Naive thymus-derived CD8-positive, alpha-beta T cell (primary cell): ENCODE results near the gene SIX2. TPM values are rescaled to one million over a fixed set of nuclear protein-coding genes. Genes with fewer than 3 reads are reported as not detected.

Source experiments
- ATAC-seq, 2 donors: fragments of 150-1000 bp; cut with Tn5 transposase in 1 of 2; sonication (Bioruptor Pico), chemical (Tn5 transposase) in 1 of 2; 1 replicate in 1 of 2; 2 replicates in 1 of 2; pipeline ENCODE4 v1.10.0; 2021; ENCODE audit warnings: mild to moderate bottlenecking in 2 of 2, moderate library complexity in 2 of 2
- POLR2A ChIA-PET: fragments of 350-600 bp; sonication (Branson Sonifier 250); formaldehyde crosslinking; loops from one replicate; lab custom pipeline; 2021; ENCODE audit warnings: antibody characterized with exemption; lab: Charles Lee
- DNase-seq, 10 donors: peaks; one replicate each; pipeline versions ENCODE4 v3.0.0 to v3.0.0-alpha.2; 2020 to 2022
- H3K27ac Mint-ChIP-seq, 10 donors: one replicate each; pipeline ENCODE4 v1.8.0; 2020 to 2022; ENCODE audit warnings: mild to moderate bottlenecking in 10 of 10, mixed read lengths in 10 of 10, moderate library complexity in 4 of 10, inconsistent platforms in 1 of 10
- H3K27me3 Mint-ChIP-seq, 5 donors: one replicate each; pipeline ENCODE4 v1.8.0; 2021 to 2022; ENCODE audit warnings: mixed read lengths in 5 of 5
- H3K36me3 Mint-ChIP-seq, 3 donors: one replicate each; pipeline ENCODE4 v1.8.0; 2020 to 2022; ENCODE audit warnings: mixed read lengths in 3 of 3, mild to moderate bottlenecking in 2 of 3, inconsistent platforms in 1 of 3
- H3K4me1 Mint-ChIP-seq, 4 donors: one replicate each; pipeline ENCODE4 v1.8.0; 2021 to 2022; ENCODE audit warnings: mixed read lengths in 4 of 4
- H3K4me3 Mint-ChIP-seq, 10 donors: one replicate each; pipeline ENCODE4 v1.8.0; 2020 to 2022; ENCODE audit warnings: mild to moderate bottlenecking in 10 of 10, mixed read lengths in 10 of 10, moderate library complexity in 6 of 10, inconsistent platforms in 1 of 10
- H3K9me3 Mint-ChIP-seq, 9 donors: one replicate each; pipeline ENCODE4 v1.8.0; 2020 to 2022; ENCODE audit warnings: mixed read lengths in 9 of 9, mild to moderate bottlenecking in 3 of 9, inconsistent platforms in 1 of 9, moderate library complexity in 1 of 9
- polyA plus RNA-seq, 3 donors: library from polyadenylated mRNA; unstranded; fragments of 300-500 nt; fragmentation: Illumina TruSeq; gene quantifications; one replicate each; pipeline ENCODE4 v1.2.3, GENCODE V29; 2021
- total RNA-seq, 8 experiments: library from RNA in 2 of 8; stranded (reverse) in 2 of 8; gene quantifications; one replicate each; pipeline ENCODE4 v1.2.3 and lab custom pipeline; 2021 to 2026

SIX2 gene
- total and polyA plus RNA-seq, 5 experiments from 2014 or later, result not detected

- Mint-ChIP-seq H3K4me3 (no peak overlapping the region), H3K27ac (no peak overlapping the region), H3K4me1 (peaks cover 0 to 3% (median under 1%) of the 10 kb centered on the region in 4 donors), H3K27me3 (peaks cover 4 to 57% (median 45%) of the 10 kb centered on the region in 5 donors), H3K36me3 (peaks cover 0 to 2% (median 0%) of the 10 kb centered on the region in 3 donors), H3K9me3 (no peaks in the 10 kb centered on the region)
- ATAC-seq (no peak), DNase-seq (no peak)
- POLR2A ChIA-PET, result no interaction called here
These were observed 41.4 kb downstream of the SIX2 start for GRCh38 chr2:44967727-44968432.

GRCh38 chr2:44967056-44967455 lies 42.2 kb downstream of the SIX2 start:
- H3K4me3 Mint-ChIP-seq, result no peak overlapping the region
- no peak for DNase-seq
- H3K36me3 Mint-ChIP-seq, result no peaks in the 10 kb centered on the region
- POLR2A ChIA-PET, result no interaction called here
- H3K27me3 Mint-ChIP-seq, result peaks cover 4 to 59% (median 47%) of the 10 kb centered on the region in 5 donors
- no peaks in the 10 kb centered on the region for H3K4me1 Mint-ChIP-seq
- H3K9me3 Mint-ChIP-seq, result no peaks in the 10 kb centered on the region
- no peak for ATAC-seq
- no peak overlapping the region for H3K27ac Mint-ChIP-seq

GRCh38 chr2:44965684-44966083 lies 43.6 kb downstream of the SIX2 start:
- no peaks in the 10 kb centered on the region for H3K9me3 Mint-ChIP-seq
- no peaks in the 10 kb centered on the region for H3K4me1 Mint-ChIP-seq
- H3K27me3 Mint-ChIP-seq, result peaks cover 6 to 72% (median 54%) of the 10 kb centered on the region in 5 donors
- DNase-seq (no peak), ATAC-seq (no peak)
- POLR2A ChIA-PET, result no interaction called here
- no peak overlapping the region for H3K4me3 Mint-ChIP-seq
- H3K36me3 Mint-ChIP-seq, result no peaks in the 10 kb centered on the region
- no peak overlapping the region for H3K27ac Mint-ChIP-seq

DNA sequence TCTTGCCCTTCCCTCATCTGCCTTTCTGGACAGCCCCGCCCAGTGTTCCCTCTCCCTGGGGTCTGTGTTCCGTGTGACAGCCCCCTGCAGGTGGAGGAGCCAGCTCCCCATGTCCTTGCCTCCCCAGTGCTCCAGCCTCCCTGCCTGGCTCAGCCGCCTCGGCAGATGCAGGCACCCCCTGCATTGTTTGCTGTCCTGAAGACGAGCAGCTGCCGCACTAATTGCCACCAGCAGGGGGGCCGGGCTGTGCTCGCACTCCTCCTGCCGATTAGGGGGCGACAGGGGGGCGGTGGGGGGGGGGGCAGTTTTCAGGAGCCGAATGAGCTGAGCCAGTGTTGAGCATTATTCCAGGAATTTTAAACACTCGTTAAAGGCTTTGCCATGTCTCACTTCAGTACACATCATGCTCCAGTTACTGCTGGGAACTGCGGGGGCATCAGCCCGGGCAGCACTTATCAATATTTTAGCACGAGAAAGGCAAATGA lies 44.5 kb downstream of the SIX2 start:
- Mint-ChIP-seq H3K9me3 (no peaks in the 10 kb centered on the region), H3K27me3 (peaks cover 8 to 68% (median 52%) of the 10 kb centered on the region in 5 donors), H3K4me1 (no peaks in the 10 kb centered on the region), H3K27ac (no peak overlapping the region), H3K36me3 (no peaks in the 10 kb centered on the region), H3K4me3 (no peak overlapping the region)
- ATAC-seq (no peak), DNase-seq (no peak)
- POLR2A ChIA-PET, result interaction anchor here (0.5 kb wide), 1 partner anchor 487 kb away, joined by 3 read pairs; no protein-coding TSS in a partner anchor

- Mint-ChIP-seq H3K9me3 (no peaks in the 10 kb centered on the region), H3K27me3 (peaks cover 10 to 76% (median 48%) of the 10 kb centered on the region in 5 donors)
- no peak for ATAC-seq
These were observed 47.0 kb downstream of the SIX2 start for GRCh38 chr2:44962176-44962695.

DNA sequence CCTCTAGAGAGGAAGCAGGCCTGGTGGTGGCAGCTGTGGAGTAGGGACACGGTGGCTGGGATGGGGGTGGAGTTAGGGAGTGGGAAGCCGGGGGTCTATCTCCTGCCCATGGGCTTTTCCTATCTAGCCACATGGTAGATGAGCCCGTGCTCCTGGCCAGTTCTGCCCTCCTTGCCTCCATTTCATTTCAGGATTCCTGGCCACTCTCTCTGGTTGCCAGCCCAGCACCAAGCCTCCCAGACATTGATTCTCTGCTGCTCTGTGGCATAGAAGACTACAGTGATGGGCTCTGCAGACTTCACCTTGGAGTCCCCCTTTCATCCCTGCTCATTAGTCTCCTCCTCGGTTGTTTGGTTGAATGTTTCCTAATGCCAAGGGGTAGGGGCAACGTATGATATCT lies 48.4 kb downstream of the SIX2 start:
- ATAC-seq (no peak), DNase-seq (peak in 1 of 10 donors; percentile 10)
- Mint-ChIP-seq H3K9me3 (no peaks in the 10 kb centered on the region), H3K36me3 (no peaks in the 10 kb centered on the region), H3K4me1 (peaks cover 0 to 1% (median under 1%) of the 10 kb centered on the region in 4 donors), H3K27ac (peak overlapping the region in 1 of 10 donors; percentile 14), H3K4me3 (no peak overlapping the region), H3K27me3 (peaks cover 14 to 80% (median 43%) of the 10 kb centered on the region in 5 donors)
- POLR2A ChIA-PET, result no interaction called here

More at GRCh38 chr2:44962176-44962695, 47.0 kb downstream of the SIX2 start:
- Mint-ChIP-seq H3K36me3 (no peaks in the 10 kb centered on the region), H3K27ac (no peak overlapping the region), H3K4me1 (no peaks in the 10 kb centered on the region), H3K4me3 (no peak overlapping the region)
- DNase-seq, result peak in 1 of 10 donors; percentile 36
- POLR2A ChIA-PET, result no interaction called here

DNA sequence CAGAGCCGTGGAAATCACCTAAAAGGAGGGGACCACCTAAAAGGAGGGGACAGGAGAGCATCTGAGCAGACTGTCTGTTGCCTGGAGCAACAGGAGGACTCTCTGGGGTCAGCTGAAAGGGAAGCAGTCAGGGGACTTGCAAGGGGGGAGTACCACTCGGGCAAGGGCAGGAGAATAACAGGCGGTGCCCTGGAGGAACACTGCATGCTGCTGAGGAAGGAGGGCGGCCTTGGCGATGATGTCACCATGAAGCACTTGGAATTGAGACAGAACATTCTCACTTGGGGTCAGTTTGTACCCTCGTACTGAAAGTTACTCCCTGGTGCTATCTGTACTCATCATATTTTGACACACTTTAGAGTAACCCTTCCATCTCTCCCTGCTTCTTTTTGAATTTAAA lies 49.4 kb downstream of the SIX2 start:
- H3K9me3 Mint-ChIP-seq, result no peaks in the 10 kb centered on the region
- H3K4me3 Mint-ChIP-seq, result no peak overlapping the region
- peaks cover 7 to 9% (median 7%) of the 10 kb centered on the region in 4 donors for H3K4me1 Mint-ChIP-seq
- peaks cover 14 to 82% (median 45%) of the 10 kb centered on the region in 5 donors for H3K27me3 Mint-ChIP-seq
- ATAC-seq (no peak), DNase-seq (peak in 1 of 10 donors; percentile 4)
- no peaks in the 10 kb centered on the region for H3K36me3 Mint-ChIP-seq
- POLR2A ChIA-PET, result interaction anchor here (0.7 kb wide), 1 partner anchor 11 kb away, joined by 3 read pairs; no protein-coding TSS in a partner anchor
- peak overlapping the region in 1 of 10 donors; percentile 13 for H3K27ac Mint-ChIP-seq

DNA sequence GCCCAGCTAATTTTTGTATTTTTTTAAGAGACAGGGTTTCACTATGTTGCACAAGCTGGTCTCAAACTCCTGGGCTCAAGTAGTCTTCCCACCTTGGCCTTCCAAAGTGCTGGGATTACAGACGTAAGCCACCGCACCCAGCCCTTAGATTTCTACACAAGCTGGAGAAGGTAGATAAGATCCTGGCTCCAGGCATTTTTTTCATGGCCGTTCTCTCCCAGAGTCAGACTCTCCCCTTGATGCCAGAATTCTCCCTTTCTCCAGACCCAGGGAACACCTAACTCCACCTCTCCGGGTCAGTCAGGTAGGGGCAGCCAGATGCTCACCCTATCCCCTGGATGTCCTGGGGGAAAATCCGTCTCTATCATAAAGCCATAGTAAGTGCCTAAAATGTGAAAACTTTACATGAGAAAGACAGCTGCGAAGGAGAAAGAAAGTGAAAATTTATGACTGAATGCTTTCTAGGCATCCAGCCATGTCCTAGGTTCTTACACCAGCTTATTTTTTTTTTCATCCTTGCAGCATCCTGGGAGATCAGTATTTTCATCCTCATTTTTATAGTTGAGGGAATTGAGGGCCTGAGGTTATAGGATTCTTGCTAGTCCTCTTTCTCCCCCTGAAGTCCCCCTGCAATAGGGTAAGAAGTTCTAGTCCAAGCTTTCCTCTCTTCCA lies 51.5 kb downstream of the SIX2 start:
- peak in 1 of 10 donors; percentile 11 for DNase-seq
- POLR2A ChIA-PET, result no interaction called here
- H3K4me1 Mint-ChIP-seq, result peaks cover 8 to 22% (median 13%) of the 10 kb centered on the region in 4 donors

GRCh38 chr2:44956843-44957242 lies 52.4 kb downstream of the SIX2 start:
- Mint-ChIP-seq H3K27me3 (peaks cover 22 to 79% (median 52%) of the 10 kb centered on the region in 5 donors), H3K27ac (no peak overlapping the region), H3K9me3 (peaks cover 0 to 3% (median 0%) of the 10 kb centered on the region in 9 donors), H3K4me1 (peaks cover 8 to 26% (median 18%) of the 10 kb centered on the region in 4 donors), H3K4me3 (no peak overlapping the region), H3K36me3 (no peaks in the 10 kb centered on the region)
- DNase-seq, result no peak
- POLR2A ChIA-PET, result no interaction called here
- ATAC-seq, result no peak

More for the DNA sequence above, 51.5 kb downstream of the SIX2 start:
- Mint-ChIP-seq H3K27ac (no peak overlapping the region), H3K9me3 (peaks cover 0 to 3% (median 0%) of the 10 kb centered on the region in 9 donors), H3K27me3 (peaks cover 22 to 82% (median 48%) of the 10 kb centered on the region in 5 donors), H3K4me3 (no peak overlapping the region), H3K36me3 (no peaks in the 10 kb centered on the region)
- ATAC-seq, result no peak

- H3K9me3 Mint-ChIP-seq, result peaks cover 0 to 3% (median 0%) of the 10 kb centered on the region in 9 donors
- no peaks in the 10 kb centered on the region for H3K36me3 Mint-ChIP-seq
- POLR2A ChIA-PET, result interaction anchor here (0.7 kb wide), 1 partner anchor 476 kb away, joined by 3 read pairs; no protein-coding TSS in a partner anchor
These were observed 53.5 kb downstream of the SIX2 start for GRCh38 chr2:44955593-44956392.

More at GRCh38 chr2:44955593-44956392, 53.5 kb downstream of the SIX2 start:
- H3K4me1 Mint-ChIP-seq, result peaks cover 14 to 30% (median 24%) of the 10 kb centered on the region in 4 donors
- H3K27me3 Mint-ChIP-seq, result peaks cover 26 to 79% (median 59%) of the 10 kb centered on the region in 5 donors
- peak overlapping the region in 7 of 10 donors; percentile 10 to 77 (median 42) for H3K4me3 Mint-ChIP-seq
- peak; percentile 86 to 92 for ATAC-seq
- H3K27ac Mint-ChIP-seq, result no peak overlapping the region
- DNase-seq, result peak; percentile 49 to 83 (median 70)
